Loucy (cell line): ENCODE measurements around the gene LIPK.

Experiments used
- H2AFZ ChIP-seq: fragments of 200-600 bp; sonication (generic); 2 replicates; pipeline ENCODE4 v1.6.0; 2016; ENCODE audit warnings: antibody characterized with exemption, mild to moderate bottlenecking, low read length, moderate library complexity
- H3F3A ChIP-seq: fragments of 200-600 bp; 2 replicates; pipeline ENCODE4 v1.6.0; 2016; ENCODE audit warnings: antibody characterized with exemption, low read depth, mild to moderate bottlenecking
- H3K27me3 ChIP-seq: fragments of 200-600 bp; sonication (generic); 2 replicates; pipeline ENCODE4 v1.6.1; 2014; ENCODE audit warnings: low read length, mild to moderate bottlenecking; ENCODE audit not compliant: insufficient read depth, poor library complexity, severe bottlenecking
- H3K36me3 ChIP-seq: fragments of 200-600 bp; sonication (generic); 2 replicates; pipeline ENCODE4 v1.6.1; 2016; ENCODE audit warnings: low read length; ENCODE audit not compliant: insufficient read depth
- H3K4me1 ChIP-seq: fragments of 200-600 bp; sonication (generic); 2 replicates; pipeline ENCODE4 v1.5.1; 2014; ENCODE audit warnings: low read length, mild to moderate bottlenecking; ENCODE audit not compliant: insufficient read depth, poor library complexity, severe bottlenecking
- H3K4me2 ChIP-seq: fragments of 200-600 bp; sonication (generic); 2 replicates; pipeline ENCODE4 v1.6.0; 2014; ENCODE audit warnings: antibody characterized with exemption, low read length, low read depth, mild to moderate bottlenecking; ENCODE audit not compliant: poor library complexity, severe bottlenecking
- H3K4me3 ChIP-seq: fragments of 200-600 bp; sonication (generic); 2 replicates; pipeline ENCODE4 v1.5.1; 2014; ENCODE audit warnings: low read length, mild to moderate bottlenecking, mixed read lengths; ENCODE audit not compliant: poor library complexity, severe bottlenecking
- H3K79me2 ChIP-seq: fragments of 200-600 bp; sonication (generic); 2 replicates; pipeline ENCODE4 v1.6.1; 2014; ENCODE audit warnings: low read length; ENCODE audit not compliant: insufficient read depth
- H3K9ac ChIP-seq: fragments of 200-600 bp; sonication (generic); 2 replicates; pipeline ENCODE4 v1.6.0; 2014; ENCODE audit warnings: mild to moderate bottlenecking, low read depth, low read length, moderate library complexity; ENCODE audit not compliant: poor library complexity, severe bottlenecking
- H3K9me2 ChIP-seq: fragments of 200-600 bp; sonication (generic); replicated peaks from 2 replicates; pipeline ENCODE4 v1.6.1; 2016; ENCODE audit warnings: low read depth, low read length, mixed read lengths
- H3K9me3 ChIP-seq: fragments of 200-600 bp; sonication (generic); 2 replicates; pipeline ENCODE4 v1.6.1; 2014; ENCODE audit warnings: mild to moderate bottlenecking, antibody characterized with exemption, low read length, low read depth; ENCODE audit not compliant: insufficient read depth
- H4K20me1 ChIP-seq: fragments of 200-600 bp; sonication (generic); 2 replicates; pipeline ENCODE4 v1.6.0; 2014; ENCODE audit warnings: antibody characterized with exemption, low read length, mild to moderate bottlenecking; ENCODE audit not compliant: insufficient read depth, poor library complexity, severe bottlenecking
- CTCF ChIP-seq: fragments of 200-600 bp; sonication (generic); conservative IDR thresholded peaks from 2 replicates; pipeline ENCODE4 v1.5.1; 2014; ENCODE audit warnings: mild to moderate bottlenecking, antibody characterized with exemption, low read length
- EZH2phosphoT487 ChIP-seq: fragments of 200-600 bp; IDR thresholded peaks from 2 replicates; pipeline ENCODE4 v1.6.1; 2018; ENCODE audit warnings: antibody characterized with exemption, mild to moderate bottlenecking, moderate library complexity, borderline replicate concordance

LIPK gene

GRCh38 chr10:88782222-88782621, 76.2 kb downstream of the LIPK start:
- Histone ChIP-seq H3K4me1 (peaks cover 9% of the 10 kb centered on the region), H3K9me2 (no peaks in the 10 kb centered on the region), H3K9ac (no peak overlapping the region), H2AFZ (no peak overlapping the region), H3K4me2 (no peak overlapping the region), H3K9me3 (no peaks in the 10 kb centered on the region), H3K27me3 (no peaks in the 10 kb centered on the region), H3K36me3 (no peaks in the 10 kb centered on the region), H3K79me2 (no peaks in the 10 kb centered on the region), H4K20me1 (no peaks in the 10 kb centered on the region), H3K4me3 (no peak overlapping the region), H3F3A (no peaks in the 10 kb centered on the region)
- TF ChIP-seq EZH2phosphoT487 (no peak), CTCF (no peak)

- Histone ChIP-seq H3K4me2 (peak overlapping the region; percentile 46), H3K79me2 (no peaks in the 10 kb centered on the region), H4K20me1 (no peaks in the 10 kb centered on the region), H3K27me3 (no peaks in the 10 kb centered on the region), H3K9me3 (no peaks in the 10 kb centered on the region), H3K9ac (no peak overlapping the region), H3K4me1 (peaks cover 9% of the 10 kb centered on the region), H3K36me3 (no peaks in the 10 kb centered on the region), H3F3A (no peaks in the 10 kb centered on the region), H3K4me3 (no peak overlapping the region), H2AFZ (no peak overlapping the region), H3K9me2 (no peaks in the 10 kb centered on the region)
- TF ChIP-seq CTCF: no peak
- TF ChIP-seq EZH2phosphoT487: no peak
These were observed 77.7 kb downstream of the LIPK start for GRCh38 chr10:88783724-88784123.

- Histone ChIP-seq H3K4me1 (peaks cover 9% of the 10 kb centered on the region), H3F3A (no peaks in the 10 kb centered on the region), H3K9me3 (no peaks in the 10 kb centered on the region), H3K79me2 (no peaks in the 10 kb centered on the region), H3K9ac (no peak overlapping the region), H3K4me2 (no peak overlapping the region), H2AFZ (no peak overlapping the region), H3K9me2 (no peaks in the 10 kb centered on the region), H3K27me3 (no peaks in the 10 kb centered on the region), H4K20me1 (no peaks in the 10 kb centered on the region), H3K36me3 (no peaks in the 10 kb centered on the region), H3K4me3 (no peak overlapping the region)
- no peak for TF ChIP-seq EZH2phosphoT487
- no peak for TF ChIP-seq CTCF
These were observed 80.2 kb downstream of the LIPK start for GRCh38 chr10:88786032-88786770.
